Keratinocyte (primary cell): ENCODE results near the gene HLA-DPB1. TPM values are rescaled to one million over a fixed set of nuclear protein-coding genes. Genes with fewer than 3 reads are reported as not detected.

ENCODE experiments used
- DNase-seq: peaks from one replicate; pipeline ENCODE4 v3.0.0-alpha.2; 2011; ENCODE audit warnings: low read depth, missing footprints, low spot score
- FAIRE-seq: peaks from 2 replicates; lab custom pipeline; 2011; peaks lifted over from hg19 to GRCh38; lab: Jason Lieb, UNC
- H2AFZ ChIP-seq: 2 replicates; pipeline ENCODE4 v1.6.0; 2012; ENCODE audit warnings: low read length, control low read depth, inconsistent platforms; ENCODE audit not compliant: control insufficient read depth
- H3K27ac ChIP-seq: 2 replicates; pipeline ENCODE4 v1.5.1; 2011; ENCODE audit warnings: low read length; ENCODE audit not compliant: control insufficient read depth, insufficient read depth
- H3K27me3 ChIP-seq: 3 replicates; pipeline ENCODE4 v1.6.0; 2011; ENCODE audit warnings: low read length; ENCODE audit not compliant: control insufficient read depth, insufficient read depth; ENCODE audit errors: extremely low read depth
- H3K36me3 ChIP-seq, 2 experiments: 2 replicates in 1 of 2; 3 replicates in 1 of 2; pipeline ENCODE4 v1.5.1; 2011; ENCODE audit warnings: low read length in 2 of 2, mild to moderate bottlenecking in 1 of 2; ENCODE audit not compliant: control insufficient read depth in 2 of 2, insufficient read depth in 2 of 2; ENCODE audit errors: extremely low read depth in 1 of 2
- H3K4me1 ChIP-seq: 3 replicates; pipeline ENCODE4 v1.5.1; 2011; ENCODE audit warnings: low read length; ENCODE audit not compliant: control insufficient read depth, insufficient read depth; ENCODE audit errors: extremely low read depth
- H3K4me2 ChIP-seq: 3 replicates; pipeline ENCODE4 v1.6.0; 2011; ENCODE audit warnings: low read depth, low read length; ENCODE audit not compliant: control insufficient read depth, insufficient read depth; ENCODE audit errors: extremely low read depth
- H3K4me3 ChIP-seq, 3 experiments: fragments of 200-600 bp in 1 of 3; sonication (generic) in 1 of 3; 2 replicates in 2 of 3; 3 replicates in 1 of 3; pipeline ENCODE4 v1.5.1; 2011 to 2016; ENCODE audit warnings: low read length in 3 of 3, mild to moderate bottlenecking in 3 of 3, control low read depth in 2 of 3, inconsistent platforms in 1 of 3, low read depth in 1 of 3, mixed read lengths in 1 of 3, mixed run types in 1 of 3, moderate library complexity in 1 of 3; ENCODE audit not compliant: control insufficient read depth in 2 of 3, insufficient read depth in 2 of 3; ENCODE audit errors: extremely low read depth in 1 of 3
- H3K79me2 ChIP-seq: 2 replicates; pipeline ENCODE4 v1.6.0; 2012; ENCODE audit warnings: low read length; ENCODE audit not compliant: control insufficient read depth, insufficient read depth
- H3K9ac ChIP-seq: 3 replicates; pipeline ENCODE4 v1.6.0; 2011; ENCODE audit warnings: low read length; ENCODE audit not compliant: control insufficient read depth, insufficient read depth; ENCODE audit errors: extremely low read depth
- H3K9me1 ChIP-seq: 3 replicates; pipeline ENCODE4 v1.6.0; 2011; ENCODE audit warnings: low read length; ENCODE audit not compliant: control insufficient read depth, insufficient read depth; ENCODE audit errors: extremely low read depth
- H3K9me3 ChIP-seq: 2 replicates; pipeline ENCODE4 v1.5.1; 2012; ENCODE audit warnings: low read depth, low read length; ENCODE audit not compliant: control insufficient read depth
- H4K20me1 ChIP-seq: 3 replicates; pipeline ENCODE4 v1.6.0; 2011; ENCODE audit warnings: low read length; ENCODE audit not compliant: control insufficient read depth, insufficient read depth; ENCODE audit errors: extremely low read depth
- CTCF ChIP-seq, 3 experiments: IDR thresholded peaks in 1 of 3; conservative IDR thresholded peaks in 1 of 3; optimal IDR thresholded peaks in 1 of 3; 2 replicates in 2 of 3; 3 replicates in 1 of 3; pipeline versions ENCODE3 to v1.5.1; 2011; ENCODE audit warnings: low read length in 3 of 3, mild to moderate bottlenecking in 3 of 3, moderate library complexity in 2 of 3, control low read depth in 1 of 3, inconsistent platforms in 1 of 3; ENCODE audit not compliant: insufficient read depth in 2 of 3; ENCODE audit errors: extremely low read depth in 1 of 3
- EZH2 ChIP-seq: IDR thresholded peaks from one replicate; pipeline ENCODE4 v1.6.1; 2012; ENCODE audit warnings: inconsistent platforms, mild to moderate bottlenecking, low read length, moderate library complexity
- dilution Hi-C: fragments of 300-500 bp; cut with MboI; formaldehyde crosslinking; loops from one replicate; pipeline ENCODE4 v1.7.0; 2020; ENCODE audit warnings: low sequenced_read_pairs; ENCODE audit not compliant: extremely low pct_ligation_motif_present
- polyA plus RNA-seq, 5 experiments: library from polyadenylated mRNA; depleted of rRNA in 3 of 5; stranded (reverse) in 3 of 5; stranded (forward) in 1 of 5; unstranded in 1 of 5; fragments of >200 nt; gene quantifications; 1 replicate in 1 of 5; 2 replicates in 3 of 5; 3 replicates in 1 of 5; pipeline versions ENCODE4 v1.2.1 to v1.2.3, GENCODE V29; 2011 to 2012; ENCODE audit warnings: missing spikeins in 2 of 5, low read depth in 1 of 5, low replicate concordance in 1 of 5

Gene HLA-DPB1
- polyA plus RNA-seq, 1 donor (not counting 4 experiments of a cell fraction or from before 2014, with no cell fraction given) = 0.13 TPM

DNA sequence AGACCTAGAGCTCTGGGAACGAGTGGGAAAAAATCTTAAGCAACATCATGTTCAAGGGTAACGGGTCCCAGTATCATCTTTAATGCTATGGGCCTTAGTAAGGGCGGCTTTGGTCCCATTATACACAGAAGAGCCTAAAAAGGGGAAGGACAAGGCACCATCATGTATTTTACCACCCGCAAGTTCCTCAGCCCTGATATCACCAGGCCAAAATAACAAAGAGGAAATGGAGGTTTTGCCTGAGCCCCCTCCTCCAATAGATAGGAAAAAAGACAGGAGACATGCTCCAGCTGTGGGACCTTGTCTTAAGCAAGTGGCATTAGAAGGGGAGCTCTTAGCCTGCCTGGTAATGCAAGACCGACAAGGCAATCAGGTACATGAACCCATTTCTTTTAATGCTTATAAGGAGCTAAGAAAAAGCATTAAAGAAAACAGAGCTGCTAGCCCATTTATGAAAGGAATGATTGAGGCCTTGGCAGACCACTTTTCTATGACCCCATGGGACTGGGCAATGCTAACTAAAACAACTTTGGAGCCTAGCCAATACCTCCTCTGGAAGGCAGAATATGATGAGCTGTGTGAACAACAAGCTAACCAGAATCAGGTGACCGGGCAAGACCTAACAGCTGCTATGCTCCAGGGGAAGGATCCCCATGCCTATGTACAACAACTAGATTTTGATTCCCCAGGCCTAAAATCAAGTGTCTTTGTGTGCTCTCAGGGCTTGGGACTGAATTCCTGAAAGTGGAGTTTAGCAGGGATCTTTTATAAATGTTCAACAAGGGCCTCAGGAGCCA is 25.6 kb upstream of the HLA-DPB1 start:
- FAIRE-seq (no peak), DNase-seq (no peak)
- Histone ChIP-seq H2AFZ (no peak overlapping the region), H3K4me1 (no peaks in the 10 kb centered on the region), H3K79me2 (no peaks in the 10 kb centered on the region), H3K36me3 (no peaks in the 10 kb centered on the region), H3K27ac (no peak overlapping the region), H3K27me3 (peaks cover 4% of the 10 kb centered on the region), H4K20me1 (no peaks in the 10 kb centered on the region), H3K9ac (no peak overlapping the region), H3K4me3 (no peak overlapping the region), H3K9me1 (no peaks in the 10 kb centered on the region), H3K4me2 (no peak overlapping the region), H3K9me3 (no peaks in the 10 kb centered on the region)
- TF ChIP-seq CTCF (optimal IDR thresholded peaks at IDR 0.05 in 1 of 3, IDR thresholded peaks at IDR 0.05 in 1 of 3, conservative IDR thresholded peaks at IDR 0.05 in 1 of 3; ENCODE audit: extremely low read depth in 1 of 3, insufficient read depth in 2 of 3, low read length in 3 of 3) = no peak
- dilution Hi-C loops = no loop called here

DNA sequence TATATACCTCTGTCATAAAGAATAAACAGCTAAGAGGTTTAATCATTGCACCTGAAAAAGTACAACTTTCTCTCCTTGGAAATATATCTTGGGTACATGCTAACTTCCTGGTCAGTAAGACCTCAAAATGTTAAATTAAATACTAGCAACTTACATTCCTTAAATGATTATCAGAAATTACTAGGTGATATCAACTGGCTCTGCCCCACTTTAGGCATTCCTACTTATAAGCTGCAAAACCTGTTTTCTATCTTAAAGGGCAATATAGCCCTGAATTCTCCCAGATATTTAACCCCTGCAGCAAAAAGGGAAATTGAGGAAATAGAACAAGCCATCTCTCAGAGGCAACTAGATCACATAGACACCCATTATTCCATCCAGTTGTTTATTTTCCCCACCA is 23.2 kb upstream of the HLA-DPB1 start:
- TF ChIP-seq CTCF (optimal IDR thresholded peaks at IDR 0.05 in 1 of 3, IDR thresholded peaks at IDR 0.05 in 1 of 3, conservative IDR thresholded peaks at IDR 0.05 in 1 of 3; ENCODE audit: extremely low read depth in 1 of 3, insufficient read depth in 2 of 3, low read length in 3 of 3) = no peak
- no peak for TF ChIP-seq EZH2
- no peaks in the 10 kb centered on the region for H3K9me3 ChIP-seq
- no peaks in the 10 kb centered on the region for H3K27me3 ChIP-seq
- dilution Hi-C loops = no loop called here
- no peaks in the 10 kb centered on the region for H3K4me1 ChIP-seq
- no peak overlapping the region for H3K4me2 ChIP-seq
- no peaks in the 10 kb centered on the region for H3K79me2 ChIP-seq
- H2AFZ ChIP-seq = no peak overlapping the region
- no peaks in the 10 kb centered on the region for H3K9me1 ChIP-seq
- no peak for DNase-seq
- no peaks in the 10 kb centered on the region for H4K20me1 ChIP-seq
- H3K27ac ChIP-seq = no peak overlapping the region
- no peak overlapping the region for H3K9ac ChIP-seq
- no peak for FAIRE-seq
- H3K36me3 ChIP-seq = no peaks in the 10 kb centered on the region
- H3K4me3 ChIP-seq = no peak overlapping the region
